ENCODE results near the gene WNT9A. TPM values are rescaled to one million over a fixed set of nuclear protein-coding genes. Genes with fewer than 3 reads are reported as not detected.
A peak's percentile ranks its signal among the peaks of the same experiment; 100 is the strongest.
"Not testable (repeated sequence)": the region's sequence is repeated elsewhere in the genome, so short reads cannot be mapped to it uniquely, and the experiment has no call there.

WNT9A gene
- total and polyA plus RNA-seq, 4 donors: 2.6 to 8.6 (median 4.9) TPM

DNA sequence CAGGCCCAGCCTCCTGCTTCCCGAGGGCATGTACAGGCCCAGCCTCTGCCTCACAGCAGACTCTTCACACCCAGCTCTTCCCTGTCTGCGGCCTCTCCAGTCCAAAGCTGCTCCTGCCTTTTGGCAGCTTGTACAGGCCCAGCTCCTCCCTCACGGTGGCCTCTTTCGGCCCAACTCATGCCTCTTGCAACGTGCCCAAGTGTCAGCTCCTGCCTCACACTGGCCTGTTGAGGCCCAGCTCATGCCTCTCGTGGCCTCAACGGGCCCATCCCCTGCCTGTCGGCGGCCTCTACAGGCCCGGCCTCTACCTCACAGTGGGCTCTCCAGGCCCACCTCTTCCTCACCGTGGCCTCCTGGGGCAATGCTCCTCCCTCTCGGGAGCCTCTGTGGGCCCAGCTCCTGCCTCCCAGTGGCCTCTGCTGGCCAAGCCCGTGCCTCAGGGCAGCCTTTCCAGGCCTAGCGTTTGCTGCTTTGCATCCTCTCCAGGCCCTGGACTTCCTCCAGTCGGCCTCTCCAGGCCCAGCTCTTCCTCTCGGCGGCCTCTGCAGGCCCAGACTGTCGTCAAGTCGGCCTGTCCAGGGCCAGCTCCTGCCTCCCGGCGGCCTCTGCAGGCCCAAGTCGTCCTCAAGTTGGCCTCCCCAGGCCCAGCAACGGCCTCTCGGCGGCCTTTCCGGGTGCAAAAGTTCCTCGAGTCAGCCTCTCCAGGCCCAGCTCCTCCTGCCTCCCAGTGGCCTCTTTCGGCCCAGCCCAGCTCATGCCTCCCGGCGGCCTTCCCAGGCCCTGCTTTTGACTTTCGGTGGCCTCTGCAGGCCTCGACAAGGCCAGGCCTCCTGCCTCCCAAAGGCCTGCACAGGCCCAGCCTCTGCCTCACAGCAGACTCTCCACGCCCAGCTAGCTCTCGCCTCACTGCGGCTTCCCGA, 22.6 kb upstream of the WNT9A start:
- WGBS, 2 donors: 85 to 88% methylated on average over 35 to 36 of the region's 36 CpGs
- H3K4me3 ChIP-seq: not testable (repeated sequence)

DNA sequence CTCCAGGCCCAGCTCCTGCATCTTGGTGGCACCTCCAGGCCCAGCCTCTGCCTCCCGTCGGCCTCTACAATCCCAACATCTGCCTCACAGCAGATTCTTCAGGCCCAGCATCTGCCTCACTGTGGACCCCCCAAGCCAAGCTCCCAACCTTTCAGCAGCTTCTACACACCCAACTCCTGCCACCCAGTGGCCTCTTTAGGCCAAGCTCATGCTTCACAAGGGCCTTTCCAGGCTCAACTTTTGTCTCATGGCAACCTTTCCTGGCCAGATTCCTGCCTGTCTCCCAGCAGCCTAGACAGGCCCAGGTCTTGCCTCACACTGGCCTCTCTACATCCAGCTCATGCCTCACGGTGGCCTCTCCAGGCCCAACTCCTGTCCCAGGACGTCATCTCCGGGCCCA, 20.1 kb upstream of the WNT9A start:
- ATAC-seq (ENCODE audit: insufficient read depth, low FRiP score): not testable (repeated sequence)

More for the DNA sequence above, 22.6 kb upstream of the WNT9A start:
- not testable (repeated sequence) for H3K36me3 ChIP-seq (ENCODE audit: control insufficient read depth in 4 of 4, insufficient read depth in 4 of 4, low read length in 4 of 4); DNase-seq; ATAC-seq (ENCODE audit: insufficient read depth, low FRiP score); H3K27ac ChIP-seq (ENCODE audit: low read depth in 1 of 2, low read length in 1 of 2); H3K9me3 ChIP-seq (ENCODE audit: control insufficient read depth in 4 of 4, insufficient read depth in 3 of 4, low read length in 3 of 4); H3K27me3 ChIP-seq (ENCODE audit: control insufficient read depth in 3 of 3, insufficient read depth in 3 of 3, low read length in 2 of 3); H3K9ac ChIP-seq (ENCODE audit: insufficient read depth in 1 of 2, low read length in 2 of 2); H3K4me1 ChIP-seq (ENCODE audit: control insufficient read depth in 5 of 5, insufficient read depth in 5 of 5, low read length in 5 of 5)

DNA sequence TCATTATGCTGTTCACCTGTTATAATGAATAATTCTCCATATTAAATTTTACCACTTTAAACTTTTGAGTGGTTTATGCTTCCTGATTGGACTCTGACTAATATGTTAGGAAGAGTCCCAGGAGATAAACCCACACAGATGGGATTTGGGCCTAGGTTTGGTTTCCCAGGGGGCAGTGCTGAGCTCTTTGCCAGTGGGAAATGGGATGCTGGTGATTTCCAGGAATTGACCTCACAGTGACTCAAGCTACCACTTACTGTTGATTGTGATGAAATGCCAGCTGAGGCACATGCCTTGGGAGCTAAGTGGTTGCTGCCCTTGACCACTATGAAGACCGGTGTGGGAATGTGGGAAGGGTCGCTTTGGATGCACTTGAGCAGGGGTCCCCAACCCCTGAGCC, 19.0 kb upstream of the WNT9A start:
- not testable (repeated sequence) for H3K9ac ChIP-seq (ENCODE audit: insufficient read depth in 1 of 2, low read length in 2 of 2); H3K36me3 ChIP-seq (ENCODE audit: control insufficient read depth in 4 of 4, insufficient read depth in 4 of 4, low read length in 4 of 4); H3K4me3 ChIP-seq; DNase-seq; H3K9me3 ChIP-seq (ENCODE audit: control insufficient read depth in 4 of 4, insufficient read depth in 3 of 4, low read length in 3 of 4); ATAC-seq (ENCODE audit: insufficient read depth, low FRiP score); H3K27me3 ChIP-seq (ENCODE audit: control insufficient read depth in 3 of 3, insufficient read depth in 3 of 3, low read length in 2 of 3); H3K27ac ChIP-seq (ENCODE audit: low read depth in 1 of 2, low read length in 1 of 2); H3K4me1 ChIP-seq (ENCODE audit: control insufficient read depth in 5 of 5, insufficient read depth in 5 of 5, low read length in 5 of 5)
- WGBS, 2 donors: 92 to 93% methylated on average over 2 of the region's 2 CpGs

More for the DNA sequence above, 20.1 kb upstream of the WNT9A start:
- not testable (repeated sequence) for H3K9me3 ChIP-seq (ENCODE audit: control insufficient read depth in 4 of 4, insufficient read depth in 3 of 4, low read length in 3 of 4); DNase-seq; H3K4me3 ChIP-seq; H3K27me3 ChIP-seq (ENCODE audit: control insufficient read depth in 3 of 3, insufficient read depth in 3 of 3, low read length in 2 of 3); H3K36me3 ChIP-seq (ENCODE audit: control insufficient read depth in 4 of 4, insufficient read depth in 4 of 4, low read length in 4 of 4); H3K9ac ChIP-seq (ENCODE audit: insufficient read depth in 1 of 2, low read length in 2 of 2); H3K4me1 ChIP-seq (ENCODE audit: control insufficient read depth in 5 of 5, insufficient read depth in 5 of 5, low read length in 5 of 5); H3K27ac ChIP-seq (ENCODE audit: low read depth in 1 of 2, low read length in 1 of 2)
- 78 to 80% methylated on average over 5 of the region's 5 CpGs for WGBS, 2 donors

DNA sequence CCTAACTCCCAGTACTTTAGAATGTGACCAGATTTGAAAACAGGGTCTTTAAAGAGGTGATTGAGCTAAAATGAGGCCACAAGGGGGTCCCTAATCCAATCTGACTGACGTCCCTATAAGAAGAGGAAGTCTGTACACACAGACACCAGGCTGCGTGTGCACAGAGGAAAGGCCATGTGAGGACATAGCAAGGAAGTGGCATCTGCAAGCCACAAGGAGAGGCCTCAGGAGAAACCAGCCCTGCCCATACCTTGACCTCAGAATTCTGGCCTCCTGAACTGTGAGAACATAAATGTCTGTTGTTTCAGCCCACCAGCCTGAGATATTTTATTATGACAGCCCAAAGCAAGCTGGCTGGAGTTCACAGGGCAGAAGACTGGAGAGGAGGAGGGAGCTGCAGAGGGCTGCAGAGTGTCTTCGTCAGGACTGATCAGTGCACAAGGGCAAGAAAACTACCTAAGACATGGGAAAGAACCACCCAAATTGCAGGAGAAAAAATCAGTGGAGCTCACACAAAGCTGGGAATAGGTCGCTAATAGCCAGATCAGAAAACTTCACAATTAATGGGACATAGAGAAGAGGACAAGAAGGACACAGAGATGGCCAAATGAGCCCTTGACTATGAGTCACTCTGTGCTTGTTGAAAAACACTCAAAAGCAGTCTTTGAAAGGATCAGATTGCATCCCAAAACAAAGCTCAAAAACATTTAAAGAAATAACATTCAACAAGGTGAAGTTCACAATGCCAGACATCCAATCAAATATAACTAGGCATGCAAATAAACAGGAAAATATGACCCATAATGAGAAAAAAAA, 14.1 kb upstream of the WNT9A start:
- Histone ChIP-seq H3K9ac (ENCODE audit: insufficient read depth in 1 of 2, low read length in 2 of 2) (no peak overlapping the region), H3K9me3 (ENCODE audit: control insufficient read depth in 4 of 4, insufficient read depth in 3 of 4, low read length in 3 of 4) (no peaks in the 10 kb centered on the region), H3K27ac (ENCODE audit: low read depth in 1 of 2, low read length in 1 of 2) (no peak overlapping the region), H3K4me1 (ENCODE audit: control insufficient read depth in 5 of 5, insufficient read depth in 5 of 5, low read length in 5 of 5) (no peaks in the 10 kb centered on the region), H3K4me3 (no peak overlapping the region), H3K27me3 (ENCODE audit: control insufficient read depth in 3 of 3, insufficient read depth in 3 of 3, low read length in 2 of 3) (no peaks in the 10 kb centered on the region), H3K36me3 (ENCODE audit: control insufficient read depth in 4 of 4, insufficient read depth in 4 of 4, low read length in 4 of 4) (no peaks in the 10 kb centered on the region)
- DNase-seq (peak in 1 of 3 donors; percentile 7), ATAC-seq (ENCODE audit: insufficient read depth, low FRiP score) (no peak)
- WGBS, 2 donors: 47 to 49% methylated on average over 4 of the region's 4 CpGs
- TF ChIP-seq, protein P1, sequence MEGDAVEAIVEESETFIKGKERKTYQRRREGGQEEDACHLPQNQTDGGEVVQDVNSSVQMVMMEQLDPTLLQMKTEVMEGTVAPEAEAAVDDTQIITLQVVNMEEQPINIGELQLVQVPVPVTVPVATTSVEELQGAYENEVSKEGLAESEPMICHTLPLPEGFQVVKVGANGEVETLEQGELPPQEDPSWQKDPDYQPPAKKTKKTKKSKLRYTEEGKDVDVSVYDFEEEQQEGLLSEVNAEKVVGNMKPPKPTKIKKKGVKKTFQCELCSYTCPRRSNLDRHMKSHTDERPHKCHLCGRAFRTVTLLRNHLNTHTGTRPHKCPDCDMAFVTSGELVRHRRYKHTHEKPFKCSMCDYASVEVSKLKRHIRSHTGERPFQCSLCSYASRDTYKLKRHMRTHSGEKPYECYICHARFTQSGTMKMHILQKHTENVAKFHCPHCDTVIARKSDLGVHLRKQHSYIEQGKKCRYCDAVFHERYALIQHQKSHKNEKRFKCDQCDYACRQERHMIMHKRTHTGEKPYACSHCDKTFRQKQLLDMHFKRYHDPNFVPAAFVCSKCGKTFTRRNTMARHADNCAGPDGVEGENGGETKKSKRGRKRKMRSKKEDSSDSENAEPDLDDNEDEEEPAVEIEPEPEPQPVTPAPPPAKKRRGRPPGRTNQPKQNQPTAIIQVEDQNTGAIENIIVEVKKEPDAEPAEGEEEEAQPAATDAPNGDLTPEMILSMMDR (IDR thresholded peaks at IDR 0.05; ENCODE audit: control extremely low read depth, extremely low read depth): no peak

Data from lung (tissue), 12 donors.